ACC112 (cell line): ENCODE data around the gene DNMT3B.

Experiments
- H2AFZ ChIP-seq: fragments of 200-600 bp; sonication (generic); one replicate; pipeline ENCODE4 v1.6.0; 2017; ENCODE audit warnings: antibody characterized with exemption, low read length; ENCODE audit not compliant: unreplicated experiment
- H3K27ac ChIP-seq: fragments of 200-600 bp; sonication (generic); 2 replicates; pipeline ENCODE4 v1.5.1; 2014; ENCODE audit warnings: low read depth, mild to moderate bottlenecking, antibody characterized with exemption, low read length, moderate library complexity
- H3K27me3 ChIP-seq: fragments of 200-600 bp; sonication (generic); 2 replicates; pipeline ENCODE4 v1.6.1; 2014; ENCODE audit warnings: mild to moderate bottlenecking, antibody characterized with exemption, low read length, moderate library complexity, mixed read lengths; ENCODE audit not compliant: insufficient read depth
- H3K36me3 ChIP-seq: fragments of 200-600 bp; sonication (generic); 2 replicates; pipeline ENCODE4 v1.6.1; 2016; ENCODE audit warnings: mild to moderate bottlenecking, antibody characterized with exemption, low read length, moderate library complexity, mixed read lengths; ENCODE audit not compliant: insufficient read depth
- H3K4me1 ChIP-seq: fragments of 200-600 bp; sonication (generic); one replicate; pipeline ENCODE4 v1.6.1; 2016; ENCODE audit warnings: low read length, mixed read lengths; ENCODE audit not compliant: insufficient read depth, unreplicated experiment, control insufficient read depth
- H3K4me3 ChIP-seq: fragments of 200-600 bp; sonication (generic); 2 replicates; pipeline ENCODE4 v1.5.1; 2014; ENCODE audit warnings: mild to moderate bottlenecking, low read depth, low read length
- H3K79me2 ChIP-seq: fragments of 200-600 bp; sonication (generic); one replicate; pipeline ENCODE4 v1.6.0; 2016; ENCODE audit warnings: low read length; ENCODE audit not compliant: control insufficient read depth, unreplicated experiment, insufficient read depth

The DNMT3B gene

DNA sequence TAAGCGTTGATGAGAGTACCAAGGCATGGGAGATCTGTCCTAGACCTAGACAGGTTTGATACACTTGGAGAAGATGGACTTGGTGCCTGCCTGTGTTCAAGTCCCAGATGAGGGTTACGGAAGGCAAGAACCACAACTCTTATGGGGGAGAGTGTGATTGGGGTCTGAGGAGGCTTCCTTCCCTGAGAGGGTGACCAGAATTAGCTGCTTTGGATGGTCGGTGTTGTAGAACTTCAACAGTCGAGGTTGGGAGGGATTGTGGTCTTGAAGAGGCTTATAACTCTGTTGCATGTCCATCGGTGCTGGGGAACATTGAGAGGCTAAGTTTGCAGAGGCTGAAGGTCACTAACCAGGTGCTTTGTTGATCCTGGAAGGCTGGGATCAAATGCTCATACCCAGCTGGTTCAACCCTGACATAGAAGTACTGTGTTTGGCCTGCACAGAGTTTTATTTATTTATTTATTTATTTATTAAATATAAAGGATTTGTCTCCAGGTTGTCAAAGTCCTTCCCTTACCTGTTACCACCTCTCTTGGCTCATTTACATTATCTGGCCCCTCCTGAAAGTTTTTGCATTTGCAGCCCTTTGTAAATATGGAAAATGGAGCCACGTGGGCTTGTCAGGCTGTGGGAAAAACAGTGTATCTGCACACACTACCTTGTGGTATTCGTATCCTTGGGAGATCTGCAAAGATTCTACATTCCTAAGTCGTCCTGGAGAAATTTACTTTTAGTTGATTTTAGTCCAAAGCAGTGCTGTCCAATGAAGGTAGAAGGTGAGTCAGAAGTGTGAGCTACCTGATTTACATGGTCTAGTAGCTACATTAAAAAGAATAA is 80.7 kb downstream of the DNMT3B start:
- Histone ChIP-seq H3K27me3 (no peaks in the 10 kb centered on the region), H3K4me1 (no peaks in the 10 kb centered on the region), H3K27ac (no peak overlapping the region), H3K36me3 (peaks cover 34% of the 10 kb centered on the region), H3K79me2 (peaks cover 32% of the 10 kb centered on the region), H2AFZ (no peak overlapping the region), H3K4me3 (no peak overlapping the region)

DNA sequence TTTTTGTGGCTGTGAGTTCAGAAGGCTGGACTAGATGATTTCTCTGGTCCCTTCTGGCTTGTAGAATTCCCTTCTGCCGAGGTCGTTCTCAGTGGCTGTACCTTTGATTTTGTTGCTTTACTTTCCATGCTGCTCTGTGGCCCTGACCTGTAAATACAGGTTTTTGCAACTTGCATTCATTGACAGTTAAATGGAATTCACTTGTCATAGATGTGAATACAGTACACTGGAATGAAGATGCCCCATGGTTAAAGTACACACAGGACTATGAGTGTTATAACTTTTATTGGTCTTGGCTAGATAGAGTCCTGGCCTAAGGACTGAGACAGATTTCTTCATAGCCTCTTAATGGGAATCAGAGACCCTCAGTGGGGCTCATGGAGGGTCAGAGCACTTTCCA is 83.6 kb downstream of the DNMT3B start:
- Histone ChIP-seq H3K27ac (no peak overlapping the region), H3K79me2 (peaks cover 28% of the 10 kb centered on the region), H2AFZ (no peak overlapping the region), H3K36me3 (peaks cover 36% of the 10 kb centered on the region), H3K4me3 (no peak overlapping the region), H3K27me3 (no peaks in the 10 kb centered on the region), H3K4me1 (no peaks in the 10 kb centered on the region)

DNA sequence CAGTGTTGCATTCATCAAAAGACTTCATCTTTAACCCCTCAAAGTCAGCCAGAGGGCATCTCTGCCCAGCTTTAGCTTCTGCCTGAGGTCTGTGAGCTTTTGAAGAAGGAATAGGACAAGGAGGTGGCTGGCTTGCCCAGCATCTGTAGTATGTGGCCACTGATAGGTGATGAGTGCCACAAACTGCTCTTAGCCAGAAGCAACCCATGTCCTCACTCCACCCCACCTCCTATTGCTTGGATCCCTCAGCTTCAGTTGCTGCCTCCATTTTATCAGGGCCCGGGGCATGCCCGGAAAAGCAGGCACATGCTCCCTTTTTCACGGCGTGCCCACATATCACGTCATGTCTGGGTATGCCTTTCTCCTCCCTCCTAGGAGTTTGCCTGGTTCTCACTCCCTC is 84.7 kb downstream of the DNMT3B start:
- Histone ChIP-seq H3K79me2 (peaks cover 25% of the 10 kb centered on the region), H3K36me3 (peaks cover 32% of the 10 kb centered on the region), H3K27ac (no peak overlapping the region), H3K27me3 (no peaks in the 10 kb centered on the region), H3K4me3 (no peak overlapping the region), H2AFZ (no peak overlapping the region), H3K4me1 (no peaks in the 10 kb centered on the region)

DNA sequence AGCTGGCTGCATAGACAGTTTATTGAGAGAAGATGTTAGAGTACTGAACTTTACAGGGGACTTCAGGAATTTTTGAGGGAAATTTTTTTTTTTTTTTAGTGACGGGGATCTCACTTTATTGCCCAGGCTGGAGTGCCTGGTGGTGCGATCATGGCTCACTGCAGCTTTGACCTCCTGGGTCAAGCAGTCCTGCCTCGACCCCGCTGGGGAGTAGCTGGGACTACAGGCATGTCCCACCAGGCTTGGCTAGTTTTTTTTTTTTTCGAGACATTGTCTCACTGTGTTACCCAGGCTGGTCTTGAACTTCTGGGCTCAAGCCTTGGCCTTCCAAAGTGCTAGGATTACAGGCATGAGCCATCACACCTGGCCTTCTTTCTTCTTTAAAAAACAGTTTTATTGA is 85.8 kb downstream of the DNMT3B start:
- Histone ChIP-seq H3K79me2 (peaks cover 17% of the 10 kb centered on the region), H3K27ac (no peak overlapping the region), H3K27me3 (no peaks in the 10 kb centered on the region), H3K4me1 (no peaks in the 10 kb centered on the region), H3K36me3 (peaks cover 26% of the 10 kb centered on the region), H2AFZ (no peak overlapping the region), H3K4me3 (no peak overlapping the region)

DNA sequence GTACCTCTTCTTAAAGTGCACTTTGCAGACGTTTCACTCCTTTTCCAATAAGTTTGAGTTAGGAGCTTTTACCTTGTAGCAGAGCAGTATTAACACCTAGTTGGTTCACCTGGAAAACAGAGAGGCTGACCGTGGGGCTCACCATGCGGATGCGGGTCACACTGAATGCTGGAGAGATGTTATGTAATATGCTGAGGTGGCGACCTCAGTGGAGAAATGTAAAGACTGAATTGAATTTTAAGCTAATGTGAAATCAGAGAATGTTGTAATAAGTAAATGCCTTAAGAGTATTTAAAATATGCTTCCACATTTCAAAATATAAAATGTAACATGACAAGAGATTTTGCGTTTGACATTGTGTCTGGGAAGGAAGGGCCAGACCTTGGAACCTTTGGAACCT is 86.7 kb downstream of the DNMT3B start:
- H3K4me1 ChIP-seq: no peaks in the 10 kb centered on the region
- H3K36me3 ChIP-seq: peaks cover 26% of the 10 kb centered on the region
- no peak overlapping the region for H3K27ac ChIP-seq
- H2AFZ ChIP-seq: no peak overlapping the region
- peaks cover 10% of the 10 kb centered on the region for H3K79me2 ChIP-seq
- no peaks in the 10 kb centered on the region for H3K27me3 ChIP-seq
- no peak overlapping the region for H3K4me3 ChIP-seq

DNA sequence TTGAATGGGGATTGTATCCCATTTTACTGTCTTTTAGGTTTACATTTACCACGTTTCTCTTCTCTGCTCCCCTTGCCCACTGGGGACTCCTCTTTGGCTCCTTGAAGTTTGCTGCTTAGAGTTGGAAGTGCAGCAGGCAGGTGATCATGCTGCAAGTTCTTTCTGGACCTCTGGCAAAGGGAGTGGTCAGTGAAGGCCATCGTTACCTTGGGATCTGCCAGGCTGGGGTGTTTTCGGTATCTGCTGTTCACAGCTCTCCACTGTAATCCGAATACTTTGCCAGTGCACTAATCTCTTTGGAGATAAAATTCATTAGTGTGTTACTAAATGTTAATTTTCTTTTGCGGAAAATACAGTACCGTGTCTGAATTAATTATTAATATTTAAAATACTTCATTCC is 87.4 kb downstream of the DNMT3B start:
- no peak overlapping the region for H2AFZ ChIP-seq
- no peaks in the 10 kb centered on the region for H3K27me3 ChIP-seq
- no peak overlapping the region for H3K27ac ChIP-seq
- H3K36me3 ChIP-seq: peaks cover 26% of the 10 kb centered on the region
- H3K79me2 ChIP-seq: peaks cover 5% of the 10 kb centered on the region
- H3K4me3 ChIP-seq: no peak overlapping the region
- H3K4me1 ChIP-seq: no peaks in the 10 kb centered on the region

DNA sequence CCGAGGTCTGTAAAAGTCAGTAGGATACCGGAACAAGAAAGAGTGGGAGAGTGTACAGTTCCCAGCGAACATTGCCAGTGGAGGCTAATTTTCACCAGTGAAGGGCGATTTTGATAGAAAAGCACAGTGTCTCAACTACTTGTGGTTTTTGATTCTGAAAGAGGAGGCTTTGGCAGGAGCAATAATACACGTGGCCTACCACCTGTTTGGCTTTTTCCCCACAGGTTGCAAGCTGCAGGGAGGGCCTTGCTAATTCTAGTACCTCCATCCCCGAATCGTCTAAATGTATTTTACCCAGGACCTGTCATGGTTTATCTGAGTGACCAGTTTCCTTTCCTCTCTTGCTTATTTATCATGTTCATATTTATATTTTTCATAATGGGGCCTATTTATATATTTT is 93.2 kb downstream of the DNMT3B start:
- H3K4me1 ChIP-seq: no peaks in the 10 kb centered on the region
- H3K27me3 ChIP-seq: no peaks in the 10 kb centered on the region
- H3K27ac ChIP-seq: no peak overlapping the region
- H3K36me3 ChIP-seq: no peaks in the 10 kb centered on the region; the same call in 1 of the 2 replicates
- H2AFZ ChIP-seq: no peak overlapping the region
- H3K4me3 ChIP-seq: no peak overlapping the region
- H3K79me2 ChIP-seq: no peaks in the 10 kb centered on the region

DNA sequence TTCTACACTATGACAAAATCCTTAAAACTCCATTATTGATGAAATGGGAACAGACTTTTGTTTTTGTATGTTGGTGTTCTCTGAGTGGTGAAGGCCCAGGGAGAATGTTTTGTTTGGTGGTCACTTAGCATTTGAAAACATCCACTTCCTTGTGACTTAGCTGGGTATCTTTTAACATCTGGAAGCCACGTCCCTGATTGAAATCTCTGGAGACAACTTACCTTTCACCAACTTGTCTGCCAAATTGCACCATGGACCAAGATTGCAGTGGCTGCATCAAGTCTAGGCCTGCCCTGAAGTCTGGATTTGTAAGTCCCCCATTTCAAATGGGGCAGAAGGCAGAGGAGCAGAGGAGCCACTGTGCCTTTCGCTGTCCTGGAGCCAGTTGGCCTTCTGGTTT is 96.0 kb downstream of the DNMT3B start:
- Histone ChIP-seq H3K4me1 (no peaks in the 10 kb centered on the region), H3K79me2 (no peaks in the 10 kb centered on the region), H3K27ac (no peak overlapping the region), H3K4me3 (no peak overlapping the region), H3K36me3 (no peaks in the 10 kb centered on the region), H3K27me3 (no peaks in the 10 kb centered on the region), H2AFZ (no peak overlapping the region)
